HG03432 (cell line): ENCODE data around the gene KRT33B.

Source experiments
- ATAC-seq: cut with Tn5 transposase; IDR thresholded peaks from one replicate; pipeline ENCODE4 v1.9.1; 2021; ENCODE audit warnings: mild to moderate bottlenecking, moderate library complexity; ENCODE audit not compliant: unreplicated experiment

Gene KRT33B

DNA sequence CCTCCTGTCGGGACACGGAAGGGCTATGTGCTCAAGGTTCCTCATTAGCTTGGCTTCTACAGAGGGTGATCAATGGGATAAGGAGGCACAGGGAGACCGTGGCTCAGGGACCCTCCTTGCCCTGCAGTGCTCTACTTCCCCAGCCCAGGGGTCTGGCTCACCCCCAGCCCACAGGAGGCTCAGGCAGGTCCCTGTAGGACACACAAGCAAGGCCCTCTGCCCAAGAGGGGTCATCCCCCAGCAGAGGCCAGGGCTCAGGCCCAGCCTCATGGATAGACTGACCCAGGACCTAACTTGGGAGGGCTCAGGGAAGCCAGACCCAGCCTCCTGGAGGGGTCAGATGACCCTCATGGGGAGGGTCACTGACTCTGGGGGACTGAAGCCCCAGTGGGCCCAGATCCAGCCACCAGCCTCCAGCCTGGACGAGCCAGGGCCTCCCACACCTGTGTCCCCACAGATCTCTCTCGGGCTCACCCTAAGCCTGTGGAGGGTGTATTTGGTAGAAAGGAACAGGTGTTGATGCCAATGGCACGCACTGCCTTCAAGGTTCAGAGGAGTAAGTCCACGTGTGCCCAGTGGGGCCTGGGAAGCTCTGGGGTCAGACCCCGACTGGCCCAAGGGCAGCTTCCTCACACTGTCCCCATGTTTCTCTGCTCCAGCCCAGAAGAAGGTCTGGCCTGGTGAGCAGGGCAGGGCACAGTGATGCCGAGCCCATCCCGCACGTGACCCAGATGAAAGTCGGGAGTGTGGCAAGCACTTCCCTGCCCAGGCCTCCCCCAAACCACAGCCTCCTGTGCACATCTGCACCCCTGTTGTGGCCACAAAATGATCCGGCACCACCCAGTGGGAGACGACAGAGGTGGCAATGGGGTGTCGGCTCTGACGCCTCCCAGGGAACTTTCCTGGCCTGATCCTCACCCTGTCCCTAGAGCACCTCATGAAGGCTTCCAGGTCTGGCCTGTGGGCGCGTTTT lies 43.2 kb downstream of the KRT33B start:
- no peak for ATAC-seq

DNA sequence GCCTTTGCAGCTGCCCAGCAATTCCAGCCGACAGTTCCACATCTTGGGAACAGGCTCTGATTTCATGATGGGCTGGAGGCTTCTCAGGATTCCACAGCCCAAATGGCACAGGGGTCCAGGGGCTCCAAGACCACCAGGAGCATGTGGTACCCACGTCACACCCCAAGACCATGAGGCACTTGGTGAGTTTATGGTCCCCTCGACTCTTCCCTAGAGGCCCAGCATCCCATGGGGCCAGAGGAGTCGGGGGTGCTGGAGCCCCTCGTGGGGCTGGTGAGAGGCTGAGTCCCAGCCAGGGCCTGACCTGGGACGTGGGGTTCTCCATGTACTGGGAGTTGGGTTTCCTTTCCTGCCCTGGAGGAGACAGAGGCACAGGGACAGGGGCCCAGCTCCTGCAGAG lies 44.0 kb downstream of the KRT33B start:
- no peak for ATAC-seq

GRCh38 chr17:41325126-41325525 lies 44.5 kb downstream of the KRT33B start:
- ATAC-seq = no peak

- ATAC-seq = no peak
Observed at GRCh38 chr17:41324180-41325075, 45.2 kb downstream of the KRT33B start.

DNA sequence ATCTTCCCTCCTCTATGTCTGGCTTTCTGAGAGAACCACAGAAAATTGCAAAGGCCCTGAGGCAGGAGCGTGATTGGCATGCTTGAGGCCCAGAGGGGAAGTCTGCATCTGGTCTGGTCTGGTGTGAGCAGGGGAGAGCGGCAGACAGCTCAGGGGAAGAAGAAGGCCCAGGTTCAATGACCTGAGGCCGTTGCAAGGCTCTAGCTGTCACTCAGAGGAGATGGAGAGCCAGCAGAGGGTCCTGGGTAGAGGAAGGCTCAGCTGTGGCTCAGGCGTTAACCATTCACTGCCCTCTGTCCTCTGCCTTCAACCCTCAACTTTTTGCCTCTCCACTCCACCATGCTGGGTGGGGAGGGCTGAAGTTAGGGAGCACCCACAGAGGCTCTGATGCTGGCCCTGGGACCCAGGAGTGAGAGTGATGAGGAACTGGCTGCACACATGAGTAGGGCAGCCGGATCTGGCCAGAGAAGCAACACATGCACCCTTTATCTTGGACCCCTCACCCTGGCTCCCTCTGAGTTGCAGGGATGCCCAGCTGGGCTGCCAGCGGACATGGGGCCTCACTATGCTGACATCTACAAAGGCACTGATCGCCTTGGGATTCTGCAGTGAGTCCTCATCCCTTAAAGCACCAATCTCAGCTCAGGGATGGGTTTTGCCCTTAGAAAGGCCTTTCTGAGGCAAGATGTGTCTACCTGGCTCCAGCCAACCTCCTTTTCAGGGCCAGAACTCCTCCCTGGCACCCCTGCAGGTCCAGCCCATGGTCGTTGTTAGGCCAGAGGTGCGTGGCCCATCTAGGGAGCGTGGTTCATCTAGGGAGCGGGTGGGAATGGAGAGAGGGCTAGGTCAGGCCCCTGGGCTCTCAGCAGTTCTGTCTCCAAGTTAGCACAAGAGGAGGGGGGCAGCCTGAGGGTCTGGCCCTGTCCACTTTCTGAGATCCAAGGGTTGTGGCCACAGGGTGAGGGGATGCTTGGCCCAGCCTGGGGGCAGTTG lies 46.4 kb downstream of the KRT33B start:
- no peak for ATAC-seq

GRCh38 chr17:41322094-41322902 lies 47.3 kb downstream of the KRT33B start:
- ATAC-seq = no peak

DNA sequence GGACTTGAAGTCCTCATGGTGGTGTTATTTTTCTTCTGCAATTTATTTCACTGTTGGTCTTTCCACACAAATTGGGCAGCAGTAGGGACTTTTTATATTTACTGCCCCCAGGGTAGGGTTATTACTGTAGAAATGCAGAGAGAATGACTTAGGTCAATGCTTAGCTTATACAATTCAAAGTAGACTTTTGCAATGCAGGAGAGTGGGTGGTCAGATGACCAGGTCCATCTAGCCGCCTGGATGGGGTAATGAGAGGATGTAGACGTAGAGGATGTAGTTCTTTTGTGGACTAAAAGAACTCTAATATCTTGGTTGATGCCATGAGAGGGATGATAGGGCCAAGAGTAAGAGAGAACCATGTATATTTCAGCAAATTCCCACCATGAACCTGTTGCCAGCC lies 51.4 kb downstream of the KRT33B start:
- ATAC-seq = no peak

DNA sequence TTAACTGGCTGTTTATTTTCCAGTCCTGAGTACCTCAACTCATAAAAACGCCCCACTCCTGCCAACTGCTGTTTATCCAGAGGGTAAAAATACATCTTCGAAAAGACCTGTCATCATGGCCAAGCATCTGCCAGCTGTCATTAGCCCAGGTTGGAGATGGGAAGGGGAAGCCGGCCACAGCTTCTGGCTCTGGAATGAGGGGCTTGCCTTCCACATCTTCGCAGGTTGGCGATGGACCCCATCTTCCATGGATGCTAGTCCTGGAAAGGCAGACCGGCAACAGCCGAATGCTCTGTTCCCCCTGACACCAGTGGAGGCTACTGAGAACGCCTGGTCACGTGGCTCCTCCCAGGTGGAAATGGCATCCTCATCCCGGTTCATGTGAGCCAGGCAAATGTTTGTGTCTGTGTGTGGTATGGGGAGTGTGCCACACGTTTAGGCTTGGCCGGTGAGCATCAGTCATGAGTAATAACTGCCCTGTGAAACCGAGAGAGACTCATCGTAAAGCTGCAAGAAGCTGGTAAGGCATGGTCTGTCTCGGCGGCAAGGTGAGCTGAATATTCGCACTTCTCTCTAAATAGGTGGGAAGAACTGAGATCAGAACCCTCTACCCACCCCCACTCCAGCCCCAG lies 53.7 kb downstream of the KRT33B start:
- ATAC-seq = no peak

GRCh38 chr17:41315204-41315794 lies 54.3 kb downstream of the KRT33B start, which contains the start of gene KRTAP17-1:
Gene KRTAP17-1 (minus strand): TSS chr17:41315710. CDS start chr17:41315650, 60 bp downstream.
- no peak for ATAC-seq
